Cardiac fibroblast (primary cell): ENCODE data around the gene NPAS4.

Experiments used
- DNase-seq, 2 donors: peaks; one replicate each; pipeline versions ENCODE4 v3.0.0 to v3.0.0-alpha.2; 2010; ENCODE audit warnings: low read depth in 2 of 2
- H3K4me3 ChIP-seq, 2 donors: replicated peaks in 1 of 2; 1 replicate in 1 of 2; 2 replicates in 1 of 2; pipeline ENCODE4 v1.5.1; 2011; ENCODE audit warnings: low read depth in 2 of 2, low read length in 2 of 2, mild to moderate bottlenecking in 2 of 2, moderate library complexity in 1 of 2
- CTCF ChIP-seq: IDR thresholded peaks from one replicate; pipeline ENCODE4 v1.5.1; 2011; ENCODE audit warnings: low read depth, mild to moderate bottlenecking, low read length, inconsistent platforms

NPAS4 gene

DNA sequence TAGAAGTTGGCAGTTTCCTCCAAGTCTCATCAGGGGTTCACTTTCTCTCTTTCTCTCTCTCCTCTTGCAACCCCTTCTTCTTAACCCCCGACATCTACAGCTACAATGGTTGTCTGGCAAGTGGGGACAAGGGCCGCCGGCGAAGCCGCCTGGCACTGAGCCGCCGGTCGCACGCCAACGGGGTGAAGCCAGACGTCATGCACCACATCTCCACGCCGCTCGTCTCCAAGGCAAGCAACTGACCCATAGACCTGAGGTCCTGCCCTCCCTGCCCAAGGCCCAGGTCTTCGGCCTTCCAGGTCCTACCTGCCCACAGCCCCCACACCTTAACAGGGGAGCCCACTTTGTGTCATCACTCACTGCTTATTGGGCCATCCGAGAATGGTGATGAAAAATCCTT is 50.3 kb downstream of the NPAS4 start:
- no peak for DNase-seq
- no peak overlapping the region for H3K4me3 ChIP-seq
- TF ChIP-seq CTCF: no peak

DNA sequence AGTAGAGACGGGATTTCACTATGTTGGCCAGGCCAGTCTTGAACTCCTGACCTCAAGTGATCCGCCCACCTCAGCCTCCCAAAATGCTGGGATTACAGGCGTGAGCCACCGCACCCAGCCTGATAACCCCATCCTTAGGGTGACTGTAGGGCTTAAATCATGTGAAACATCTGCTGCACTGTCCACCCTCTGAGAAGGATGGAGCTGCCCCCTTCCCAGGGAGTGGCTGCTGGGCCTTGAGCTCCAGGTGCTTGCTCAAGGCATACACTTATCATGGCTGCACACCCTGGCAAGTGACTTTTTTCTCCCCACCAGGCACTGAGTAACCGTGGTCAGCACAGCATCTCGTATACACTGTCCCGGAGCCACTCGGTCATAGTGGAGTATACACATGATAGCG is 51.2 kb downstream of the NPAS4 start:
- H3K4me3 ChIP-seq: no peak overlapping the region
- no peak for TF ChIP-seq CTCF
- DNase-seq: no peak

DNA sequence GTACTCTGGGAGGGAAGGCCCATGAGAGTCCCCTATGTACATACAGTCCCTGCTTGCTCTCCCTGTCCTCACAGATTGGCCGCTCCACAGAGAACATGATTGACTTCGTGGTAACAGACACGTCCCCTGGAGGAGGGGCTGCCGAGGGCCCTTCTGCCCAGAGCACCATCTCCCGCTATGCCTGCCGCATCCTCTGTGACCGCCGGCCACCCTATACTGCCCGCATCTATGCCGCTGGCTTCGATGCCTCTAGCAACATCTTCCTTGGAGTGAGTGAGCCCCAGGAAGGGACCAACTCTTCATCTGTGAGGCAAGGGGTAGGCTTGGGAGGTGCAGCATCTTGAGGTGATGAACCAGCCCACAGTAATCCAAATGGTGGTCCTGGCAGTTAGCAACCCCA is 52.3 kb downstream of the NPAS4 start:
- no peak overlapping the region for H3K4me3 ChIP-seq
- TF ChIP-seq CTCF: no peak
- DNase-seq: no peak

DNA sequence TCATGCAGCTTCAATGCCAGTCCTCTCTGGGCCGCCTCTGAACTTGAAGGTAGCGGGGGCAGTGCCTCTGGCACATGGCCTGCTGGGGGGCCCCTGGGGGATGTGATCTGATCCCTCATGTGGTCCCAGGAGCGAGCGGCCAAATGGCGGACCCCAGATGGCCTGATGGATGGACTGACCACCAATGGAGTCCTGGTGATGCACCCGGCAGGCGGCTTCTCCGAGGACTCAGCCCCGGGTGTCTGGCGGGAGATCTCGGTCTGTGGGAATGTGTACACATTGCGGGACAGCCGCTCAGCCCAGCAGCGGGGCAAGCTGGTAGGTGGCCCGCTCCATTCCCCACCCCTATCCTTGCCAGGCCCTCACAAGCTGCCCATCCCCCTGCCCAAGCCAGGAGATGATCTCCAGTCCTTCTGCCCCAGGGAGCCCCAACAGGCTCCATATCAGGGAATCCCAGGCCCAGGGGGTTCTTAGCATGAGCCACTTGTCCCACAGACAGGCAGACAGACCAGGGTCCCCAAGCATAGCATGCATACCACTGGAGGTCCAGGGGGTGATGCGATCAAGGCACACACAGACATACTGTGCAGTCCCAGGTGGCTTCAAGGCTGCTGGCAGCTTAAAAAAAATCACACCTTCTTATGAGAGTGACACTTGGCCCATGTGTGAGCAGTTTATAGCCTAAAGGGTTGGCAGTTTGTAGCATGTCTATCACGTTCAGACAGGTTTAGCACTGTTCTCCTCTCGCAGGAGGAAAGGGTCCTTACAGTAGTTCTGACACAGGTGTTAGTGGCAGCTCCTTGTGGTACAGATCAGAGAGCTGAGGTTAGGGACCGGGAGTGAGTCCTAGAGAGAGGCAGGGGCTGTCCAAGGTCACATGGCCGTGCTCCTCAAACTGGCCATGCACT is 53.0 kb downstream of the NPAS4 start:
- TF ChIP-seq CTCF: no peak
- DNase-seq: no peak
- H3K4me3 ChIP-seq: no peak overlapping the region

DNA sequence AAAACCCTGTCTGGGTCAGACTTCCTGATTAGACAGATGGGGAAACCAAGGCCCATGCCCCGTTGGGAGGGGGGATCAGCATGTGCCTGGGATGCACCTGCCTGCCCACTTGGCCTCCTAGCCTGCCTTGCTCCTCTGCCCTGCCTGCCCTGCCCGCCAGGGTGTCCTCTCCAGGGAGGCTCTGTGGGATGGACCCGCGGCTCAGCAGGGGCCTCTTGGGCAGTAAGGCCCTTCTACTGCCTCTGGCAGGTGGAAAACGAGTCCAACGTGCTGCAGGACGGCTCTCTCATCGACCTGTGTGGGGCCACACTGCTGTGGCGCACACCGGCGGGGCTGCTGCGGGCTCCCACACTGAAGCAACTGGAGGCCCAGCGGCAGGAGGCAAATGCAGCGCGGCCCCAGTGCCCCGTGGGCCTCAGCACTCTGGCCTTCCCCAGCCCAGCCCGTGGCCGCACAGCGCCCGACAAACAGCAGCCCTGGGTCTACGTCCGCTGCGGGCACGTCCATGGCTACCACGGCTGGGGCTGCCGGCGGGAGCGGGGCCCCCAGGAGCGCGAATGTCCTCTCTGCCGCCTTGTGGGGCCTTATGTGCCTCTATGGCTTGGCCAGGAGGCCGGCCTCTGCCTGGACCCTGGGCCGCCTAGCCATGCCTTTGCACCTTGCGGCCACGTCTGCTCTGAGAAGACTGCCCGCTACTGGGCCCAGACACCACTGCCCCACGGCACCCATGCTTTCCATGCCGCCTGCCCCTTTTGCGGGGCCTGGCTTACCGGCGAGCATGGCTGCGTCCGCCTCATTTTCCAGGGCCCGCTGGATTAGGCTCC is 54.7 kb downstream of the NPAS4 start:
- TF ChIP-seq CTCF: no peak
- H3K4me3 ChIP-seq: no peak overlapping the region

More for the DNA sequence above, 54.7 kb downstream of the NPAS4 start:
- no peak for DNase-seq
